Measurements from ENCODE around the gene TJP1. TPM values are rescaled to one million over a fixed set of nuclear protein-coding genes. Genes with fewer than 3 reads are reported as not detected.
A peak's percentile ranks its signal among the peaks of the same experiment; 100 is the strongest.

Gene TJP1
- total and polyA plus RNA-seq, 9 of the 15 experiments (the other 6 are each of a cell fraction or from before 2014, with no cell fraction given) = 9.1 to 39.3 (median 28.0) TPM

DNA sequence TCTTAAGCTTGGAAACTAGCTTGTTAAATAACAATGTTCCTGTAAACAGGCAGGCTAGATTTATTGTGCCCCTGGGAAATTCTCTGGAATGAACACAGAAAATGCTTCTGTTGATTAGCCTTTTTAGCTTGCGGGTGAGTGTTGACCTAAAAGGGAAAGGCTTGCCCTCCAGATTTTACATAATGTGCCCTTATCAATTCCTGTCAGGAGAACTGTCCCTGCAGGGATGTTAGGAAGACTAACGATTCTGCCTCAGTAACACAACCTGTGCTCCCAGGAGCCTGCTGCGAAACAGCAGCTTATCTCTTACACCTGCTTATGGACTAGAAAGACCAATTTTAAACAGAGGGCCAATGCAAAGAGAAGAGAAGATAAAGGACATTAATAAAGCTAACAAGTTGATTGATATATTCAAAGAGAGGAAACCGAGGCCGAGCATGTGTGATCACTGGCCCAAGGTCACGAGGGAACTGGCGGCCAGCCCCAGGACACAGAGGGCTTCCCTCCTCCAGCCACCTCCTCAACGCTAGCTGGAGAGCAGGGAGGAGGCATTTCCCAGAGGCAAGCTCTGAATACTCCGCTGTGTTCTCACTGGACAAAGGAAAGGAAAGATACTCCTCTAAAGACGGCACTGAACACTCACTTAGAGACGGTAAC is 48.4 kb upstream of the TJP1 start:
- H3K4me3 ChIP-seq = no peak overlapping the region
- H3K9me1 ChIP-seq (ENCODE audit: control insufficient read depth, insufficient read depth, low read length) = no peaks in the 10 kb centered on the region
- H3K27ac ChIP-seq (ENCODE audit: extremely low read depth, low read depth, low read length) = no peak overlapping the region
- H3K27me3 ChIP-seq (ENCODE audit: control insufficient read depth in 2 of 2, insufficient read depth in 2 of 2, low read length in 2 of 2) = peaks cover 34 to 39% of the 10 kb centered on the region in 2 experiments
- H4K20me1 ChIP-seq (replicated peaks; ENCODE audit: control insufficient read depth, insufficient read depth, low read length) = no peaks in the 10 kb centered on the region
- H3K36me3 ChIP-seq (ENCODE audit: control insufficient read depth, insufficient read depth, low read length) = no peaks in the 10 kb centered on the region
- H3K9me3 ChIP-seq (replicated peaks; ENCODE audit: control insufficient read depth, insufficient read depth, low read depth, low read length) = no peaks in the 10 kb centered on the region
- in situ Hi-C loops (cut with MboI) = no loop called here
- POLR2A ChIA-PET = interaction anchor here (0.9 to 1.3 kb wide), 3 partner anchors 24 to 124 kb away, joined by 3 to 4 read pairs (median 4); no protein-coding TSS in a partner anchor
- H3K9ac ChIP-seq (ENCODE audit: insufficient read depth in 1 of 2, low read depth in 2 of 2, low read length in 2 of 2) = no peak overlapping the region
- no TSS peak for BruUV-seq (replicated peaks)
- no peak overlapping the region for H3K4me2 ChIP-seq (ENCODE audit: insufficient read depth, low read length)
- H2AFZ ChIP-seq (ENCODE audit: low read depth, low read length) = no peak overlapping the region
- H3K79me2 ChIP-seq (ENCODE audit: control insufficient read depth, insufficient read depth, low read length) = no peaks in the 10 kb centered on the region
- CTCF ChIA-PET (ENCODE audit: low intra/inter-chr PET ratio) = no interaction called here
- DNase-seq (ENCODE audit: extremely low read depth in 1 of 4, low spot score in 3 of 4) (no peak), ATAC-seq (no peak), FAIRE-seq (no peak)
- TF ChIP-seq ZFP30 (CRISPR knock-in tag; IDR thresholded peaks at IDR 0.05; ENCODE audit: borderline replicate concordance) (no peak), ZNF408 (CRISPR knock-in tag; IDR thresholded peaks at IDR 0.05; ENCODE audit: low read depth) (no peak)
- H3K4me1 ChIP-seq (replicated peaks in 1 of 2; ENCODE audit: control insufficient read depth in 2 of 2, insufficient read depth in 2 of 2, low read length in 2 of 2) = peaks cover 0 to 3% of the 10 kb centered on the region in 2 experiments; a peak in 2 of 5 replicates
- 2% methylated on average over 11 of the region's 11 CpGs for WGBS (ENCODE audit: insufficient coverage, low coverage, missing lambda C conversion rate)
- intact Hi-C loops (cut with micrococcal nuclease) = no loop called here

DNA sequence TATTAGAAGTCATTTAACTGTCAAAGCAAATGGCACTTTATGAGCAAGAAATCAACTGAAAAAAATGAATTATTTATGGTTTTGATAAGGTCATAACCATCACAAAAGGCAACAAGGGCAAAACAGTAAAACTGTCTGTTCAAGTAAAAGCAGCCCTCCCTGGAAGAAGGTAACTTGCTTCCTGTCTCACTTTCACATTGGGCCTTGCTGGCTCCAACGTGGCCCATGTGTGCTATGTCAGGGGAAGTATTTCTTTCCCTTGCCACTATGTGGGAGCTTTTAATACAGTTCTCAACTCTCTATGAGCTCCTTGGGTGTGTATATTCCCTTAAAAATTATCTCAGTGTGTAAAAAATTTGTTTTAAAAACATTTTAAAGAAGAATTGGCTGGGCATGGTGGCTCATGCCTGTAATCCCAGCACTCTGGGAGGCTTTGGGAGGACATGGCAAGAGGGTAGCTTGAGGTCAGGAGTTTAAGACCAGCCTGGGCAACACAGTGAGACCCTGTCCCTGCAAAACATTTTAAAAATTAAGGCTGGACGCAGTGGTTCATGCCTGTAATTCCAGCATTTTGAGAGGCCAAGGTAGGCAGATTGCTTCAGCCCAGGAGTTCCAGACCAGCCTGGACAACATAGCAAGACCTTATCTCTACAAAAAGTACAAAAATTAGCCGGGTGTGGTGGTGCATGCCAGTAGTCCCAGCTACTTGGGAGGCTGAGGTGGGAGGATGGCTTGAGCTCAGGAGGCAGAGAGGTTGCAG is 45.2 kb upstream of the TJP1 start:
- Histone ChIP-seq H3K9ac (ENCODE audit: insufficient read depth in 1 of 2, low read depth in 2 of 2, low read length in 2 of 2) (no peak overlapping the region), H3K9me1 (ENCODE audit: control insufficient read depth, insufficient read depth, low read length) (no peaks in the 10 kb centered on the region), H3K9me3 (replicated peaks; ENCODE audit: control insufficient read depth, insufficient read depth, low read depth, low read length) (no peaks in the 10 kb centered on the region), H3K36me3 (ENCODE audit: control insufficient read depth, insufficient read depth, low read length) (no peaks in the 10 kb centered on the region), H3K79me2 (ENCODE audit: control insufficient read depth, insufficient read depth, low read length) (no peaks in the 10 kb centered on the region), H4K20me1 (replicated peaks; ENCODE audit: control insufficient read depth, insufficient read depth, low read length) (no peaks in the 10 kb centered on the region), H3K27ac (ENCODE audit: extremely low read depth, low read depth, low read length) (no peak overlapping the region), H3K4me2 (ENCODE audit: insufficient read depth, low read length) (no peak overlapping the region), H2AFZ (ENCODE audit: low read depth, low read length) (no peak overlapping the region), H3K27me3 (ENCODE audit: control insufficient read depth in 2 of 2, insufficient read depth in 2 of 2, low read length in 2 of 2) (peaks cover 38 to 40% of the 10 kb centered on the region in 2 experiments), H3K4me3 (no peak overlapping the region), H3K4me1 (replicated peaks in 1 of 2; ENCODE audit: control insufficient read depth in 2 of 2, insufficient read depth in 2 of 2, low read length in 2 of 2) (peaks cover 0 to 3% of the 10 kb centered on the region in 2 experiments; a peak in 3 of 5 replicates)
- POLR2A ChIA-PET = no interaction called here
- WGBS (ENCODE audit: insufficient coverage, low coverage, missing lambda C conversion rate) = 2% methylated on average over 3 of the region's 3 CpGs
- peak; percentile 37 for FAIRE-seq
- intact Hi-C loops (cut with micrococcal nuclease) (no loop called here), in situ Hi-C loops (cut with MboI) (no loop called here)
- CTCF ChIA-PET (ENCODE audit: low intra/inter-chr PET ratio) = no interaction called here
- no peak for DNase-seq (ENCODE audit: extremely low read depth in 1 of 4, low spot score in 3 of 4)
- no TSS peak for BruUV-seq (replicated peaks)
- ATAC-seq = no peak
- TF ChIP-seq DPF2 (IDR thresholded peaks at IDR 0.05) = no peak
- no peak for TF ChIP-seq ZNF75A (CRISPR knock-in tag; IDR thresholded peaks at IDR 0.05)
- no peak for TF ChIP-seq MNT (conservative IDR thresholded peaks at IDR 0.05)
- no peak for TF ChIP-seq ZBTB8A (IDR thresholded peaks at IDR 0.05; ENCODE audit: partially characterized antibody)
- no peak for TF ChIP-seq CTBP1 (IDR thresholded peaks at IDR 0.05; ENCODE audit: borderline replicate concordance)
- no peak for TF ChIP-seq ARID2 (IDR thresholded peaks at IDR 0.05)
- no peak for TF ChIP-seq CBX8 (IDR thresholded peaks at IDR 0.05; ENCODE audit: borderline replicate concordance, extremely low read depth, low read depth, low read length, poor library complexity, severe bottlenecking)
- TF ChIP-seq, protein P1, sequence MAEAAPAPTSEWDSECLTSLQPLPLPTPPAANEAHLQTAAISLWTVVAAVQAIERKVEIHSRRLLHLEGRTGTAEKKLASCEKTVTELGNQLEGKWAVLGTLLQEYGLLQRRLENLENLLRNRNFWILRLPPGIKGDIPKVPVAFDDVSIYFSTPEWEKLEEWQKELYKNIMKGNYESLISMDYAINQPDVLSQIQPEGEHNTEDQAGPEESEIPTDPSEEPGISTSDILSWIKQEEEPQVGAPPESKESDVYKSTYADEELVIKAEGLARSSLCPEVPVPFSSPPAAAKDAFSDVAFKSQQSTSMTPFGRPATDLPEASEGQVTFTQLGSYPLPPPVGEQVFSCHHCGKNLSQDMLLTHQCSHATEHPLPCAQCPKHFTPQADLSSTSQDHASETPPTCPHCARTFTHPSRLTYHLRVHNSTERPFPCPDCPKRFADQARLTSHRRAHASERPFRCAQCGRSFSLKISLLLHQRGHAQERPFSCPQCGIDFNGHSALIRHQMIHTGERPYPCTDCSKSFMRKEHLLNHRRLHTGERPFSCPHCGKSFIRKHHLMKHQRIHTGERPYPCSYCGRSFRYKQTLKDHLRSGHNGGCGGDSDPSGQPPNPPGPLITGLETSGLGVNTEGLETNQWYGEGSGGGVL (CRISPR knock-in tag; IDR thresholded peaks at IDR 0.05) = no peak
- TF ChIP-seq CHCHD3 (CRISPR knock-in tag; IDR thresholded peaks at IDR 0.05) = no peak
